ENCODE results near the gene PANX1. TPM values are rescaled to one million over a fixed set of nuclear protein-coding genes. Genes with fewer than 3 reads are reported as not detected.

The PANX1 gene
- total and polyA plus RNA-seq, 10 of the 15 experiments (the other 5 are each of a cell fraction or from before 2014, with no cell fraction given), result 3.3 to 18.7 (median 14.4) TPM

DNA sequence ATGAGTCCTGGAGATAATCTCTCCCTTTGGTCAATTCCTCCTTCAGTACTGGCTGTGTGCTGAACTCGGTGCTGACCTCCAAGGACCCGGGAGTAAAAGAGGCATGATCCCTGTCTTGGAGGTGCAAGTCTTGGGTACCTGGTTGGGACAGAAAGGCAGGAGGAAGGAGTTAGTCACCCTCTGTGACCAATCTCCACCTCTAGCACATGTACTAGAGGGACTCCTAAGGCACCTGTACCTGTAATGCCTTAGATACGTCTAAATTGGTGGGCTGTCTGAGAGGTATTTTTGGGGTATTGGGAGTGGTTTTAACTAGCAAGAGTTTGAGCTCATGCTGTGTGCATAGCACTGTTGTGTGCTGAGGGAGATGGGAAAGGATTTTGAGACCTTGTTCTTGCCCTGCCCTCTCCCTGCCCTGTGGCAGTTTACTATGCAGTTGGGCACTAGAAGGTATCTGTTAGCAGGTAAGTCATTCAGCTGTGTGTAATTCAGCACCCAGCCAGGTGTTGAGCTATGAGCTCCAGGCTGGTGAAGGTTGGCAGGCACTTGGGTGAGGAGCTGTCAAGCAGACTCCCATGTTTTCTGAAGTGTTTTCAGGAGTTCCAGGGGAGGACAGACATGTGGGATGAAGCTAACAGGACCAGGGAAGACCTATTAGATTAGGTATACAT, 2.5 kb downstream of the PANX1 start:
- Histone ChIP-seq H3K27me3 (replicated peaks in 1 of 2; ENCODE audit: control insufficient read depth in 2 of 2, insufficient read depth in 2 of 2, low read length in 1 of 2) (no peaks in the 10 kb centered on the region), H3K79me2 (ENCODE audit: control insufficient read depth, insufficient read depth, low read length) (peaks cover 78% of the 10 kb centered on the region), H3K27ac (ENCODE audit: control insufficient read depth, insufficient read depth) (no peak overlapping the region), H4K20me1 (ENCODE audit: control insufficient read depth, insufficient read depth) (no peaks in the 10 kb centered on the region), H3K9ac (ENCODE audit: control insufficient read depth, insufficient read depth, low read length) (no peak overlapping the region; the same call in 1 of the 2 replicates), H2AFZ (ENCODE audit: control insufficient read depth, low read depth, low read length) (no peak overlapping the region), H3K4me3 (peak overlapping the region; percentile 86), H3K4me2 (ENCODE audit: control insufficient read depth, insufficient read depth) (peak overlapping the region; percentile 78), H3K4me1 (ENCODE audit: control insufficient read depth, insufficient read depth, low read length) (peaks cover 17% of the 10 kb centered on the region), H3K36me3 (ENCODE audit: control insufficient read depth in 2 of 2, insufficient read depth in 2 of 2, low read length in 1 of 2) (no peaks in the 10 kb centered on the region), H3K9me3 (replicated peaks; ENCODE audit: control insufficient read depth, insufficient read depth, low read length) (no peaks in the 10 kb centered on the region)
- in situ Hi-C loops (cut with MboI) (no loop called here), intact Hi-C loops (cut with micrococcal nuclease; ENCODE audit: unreplicated experiment) (no loop called here)
- ChIA-PET SMC1A (ENCODE audit: uncharacterized antibody, unreplicated experiment) (interaction anchor here (0.6 to 1.3 kb wide), 4 partner anchors 9 to 473 kb away, joined by 3 to 5 read pairs (median 3); no protein-coding TSS in a partner anchor), POLR2A (interaction anchor here (0.9 to 1.1 kb wide), 4 partner anchors 9 to 391 kb away, joined by 3 to 4 read pairs (median 3); no protein-coding TSS in a partner anchor), RAD21 (ENCODE audit: unreplicated experiment) (interaction anchor here (1.0 to 1.3 kb wide), 2 partner anchors 53 to 374 kb away, joined by 3 to 4 read pairs; no protein-coding TSS in a partner anchor), CTCF (interaction anchor here (1.1 to 1.7 kb wide), 4 partner anchors 11 to 53 kb away, joined by 3 to 4 read pairs (median 3); no protein-coding TSS in a partner anchor)
- BruUV-seq (replicated peaks), result no TSS peak
- FAIRE-seq (no peak), DNase-seq (ENCODE audit: low read depth, low spot score) (no peak), ATAC-seq (no peak)
- 47% methylated on average over 3 of the region's 3 CpGs for WGBS (ENCODE audit: insufficient coverage, insufficient replicate concordance, low lambda C conversion rate, missing lambda C conversion rate)
- TF ChIP-seq, protein P1, sequence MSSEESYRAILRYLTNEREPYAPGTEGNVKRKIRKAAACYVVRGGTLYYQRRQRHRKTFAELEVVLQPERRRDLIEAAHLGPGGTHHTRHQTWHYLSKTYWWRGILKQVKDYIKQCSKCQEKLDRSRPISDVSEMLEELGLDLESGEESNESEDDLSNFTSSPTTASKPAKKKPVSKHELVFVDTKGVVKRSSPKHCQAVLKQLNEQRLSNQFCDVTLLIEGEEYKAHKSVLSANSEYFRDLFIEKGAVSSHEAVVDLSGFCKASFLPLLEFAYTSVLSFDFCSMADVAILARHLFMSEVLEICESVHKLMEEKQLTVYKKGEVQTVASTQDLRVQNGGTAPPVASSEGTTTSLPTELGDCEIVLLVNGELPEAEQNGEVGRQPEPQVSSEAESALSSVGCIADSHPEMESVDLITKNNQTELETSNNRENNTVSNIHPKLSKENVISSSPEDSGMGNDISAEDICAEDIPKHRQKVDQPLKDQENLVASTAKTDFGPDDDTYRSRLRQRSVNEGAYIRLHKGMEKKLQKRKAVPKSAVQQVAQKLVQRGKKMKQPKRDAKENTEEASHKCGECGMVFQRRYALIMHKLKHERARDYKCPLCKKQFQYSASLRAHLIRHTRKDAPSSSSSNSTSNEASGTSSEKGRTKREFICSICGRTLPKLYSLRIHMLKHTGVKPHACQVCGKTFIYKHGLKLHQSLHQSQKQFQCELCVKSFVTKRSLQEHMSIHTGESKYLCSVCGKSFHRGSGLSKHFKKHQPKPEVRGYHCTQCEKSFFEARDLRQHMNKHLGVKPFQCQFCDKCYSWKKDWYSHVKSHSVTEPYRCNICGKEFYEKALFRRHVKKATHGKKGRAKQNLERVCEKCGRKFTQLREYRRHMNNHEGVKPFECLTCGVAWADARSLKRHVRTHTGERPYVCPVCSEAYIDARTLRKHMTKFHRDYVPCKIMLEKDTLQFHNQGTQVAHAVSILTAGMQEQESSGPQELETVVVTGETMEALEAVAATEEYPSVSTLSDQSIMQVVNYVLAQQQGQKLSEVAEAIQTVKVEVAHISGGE (CRISPR knock-in tag; IDR thresholded peaks at IDR 0.05), result no peak
- no peak for TF ChIP-seq BCL3 (IDR thresholded peaks at IDR 0.05; ENCODE audit: borderline replicate concordance, insufficient read depth, low read depth, low read length, poor library complexity, severe bottlenecking)
- TF ChIP-seq PAX5 (IDR thresholded peaks at IDR 0.05; ENCODE audit: borderline replicate concordance, low read depth, low read length), result no peak
- TF ChIP-seq CUX1 (IDR thresholded peaks at IDR 0.05; ENCODE audit: insufficient replicate concordance, low read depth, low read length), result no peak
- no peak for TF ChIP-seq DPF2 (IDR thresholded peaks at IDR 0.05)
- TF ChIP-seq RAD51 (IDR thresholded peaks at IDR 0.05), result no peak
- TF ChIP-seq, protein P2, sequence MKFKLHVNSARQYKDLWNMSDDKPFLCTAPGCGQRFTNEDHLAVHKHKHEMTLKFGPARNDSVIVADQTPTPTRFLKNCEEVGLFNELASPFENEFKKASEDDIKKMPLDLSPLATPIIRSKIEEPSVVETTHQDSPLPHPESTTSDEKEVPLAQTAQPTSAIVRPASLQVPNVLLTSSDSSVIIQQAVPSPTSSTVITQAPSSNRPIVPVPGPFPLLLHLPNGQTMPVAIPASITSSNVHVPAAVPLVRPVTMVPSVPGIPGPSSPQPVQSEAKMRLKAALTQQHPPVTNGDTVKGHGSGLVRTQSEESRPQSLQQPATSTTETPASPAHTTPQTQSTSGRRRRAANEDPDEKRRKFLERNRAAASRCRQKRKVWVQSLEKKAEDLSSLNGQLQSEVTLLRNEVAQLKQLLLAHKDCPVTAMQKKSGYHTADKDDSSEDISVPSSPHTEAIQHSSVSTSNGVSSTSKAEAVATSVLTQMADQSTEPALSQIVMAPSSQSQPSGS (IDR thresholded peaks at IDR 0.05; ENCODE audit: low read length), result no peak
- no peak for TF ChIP-seq NR2C2 (IDR thresholded peaks at IDR 0.05; ENCODE audit: borderline replicate concordance, control insufficient read depth, insufficient read length, low read depth)
